Umbilical cord (tissue), 2 donors: ENCODE results near the gene NBPF11. TPM values are rescaled to one million over a fixed set of nuclear protein-coding genes. Genes with fewer than 3 reads are reported as not detected.
"Not testable (repeated sequence)": the region's sequence is repeated elsewhere in the genome, so short reads cannot be mapped to it uniquely, and the experiment has no call there.

Experiments used
- DNase-seq: peaks from one replicate; pipeline ENCODE4 v3.0.0-alpha.2; 2015; ENCODE audit warnings: low spot score
- total RNA-seq: library from RNA; depleted of rRNA; stranded (reverse); fragments of >200 nt; gene quantifications from one replicate; pipeline ENCODE4 v1.2.3, GENCODE V29; 2014; ENCODE audit warnings: low replicate concordance; ENCODE audit not compliant: insufficient read depth

The NBPF11 gene
- total RNA-seq, 1 donor from 2014 or later: 12.8 TPM

- not testable (repeated sequence) for DNase-seq
Measured at GRCh38 chr1:148150014-148150413, 2.1 kb downstream of the NBPF11 start.

- DNase-seq: not testable (repeated sequence)
Measured at GRCh38 chr1:148149050-148149815, 2.8 kb downstream of the NBPF11 start.

DNA sequence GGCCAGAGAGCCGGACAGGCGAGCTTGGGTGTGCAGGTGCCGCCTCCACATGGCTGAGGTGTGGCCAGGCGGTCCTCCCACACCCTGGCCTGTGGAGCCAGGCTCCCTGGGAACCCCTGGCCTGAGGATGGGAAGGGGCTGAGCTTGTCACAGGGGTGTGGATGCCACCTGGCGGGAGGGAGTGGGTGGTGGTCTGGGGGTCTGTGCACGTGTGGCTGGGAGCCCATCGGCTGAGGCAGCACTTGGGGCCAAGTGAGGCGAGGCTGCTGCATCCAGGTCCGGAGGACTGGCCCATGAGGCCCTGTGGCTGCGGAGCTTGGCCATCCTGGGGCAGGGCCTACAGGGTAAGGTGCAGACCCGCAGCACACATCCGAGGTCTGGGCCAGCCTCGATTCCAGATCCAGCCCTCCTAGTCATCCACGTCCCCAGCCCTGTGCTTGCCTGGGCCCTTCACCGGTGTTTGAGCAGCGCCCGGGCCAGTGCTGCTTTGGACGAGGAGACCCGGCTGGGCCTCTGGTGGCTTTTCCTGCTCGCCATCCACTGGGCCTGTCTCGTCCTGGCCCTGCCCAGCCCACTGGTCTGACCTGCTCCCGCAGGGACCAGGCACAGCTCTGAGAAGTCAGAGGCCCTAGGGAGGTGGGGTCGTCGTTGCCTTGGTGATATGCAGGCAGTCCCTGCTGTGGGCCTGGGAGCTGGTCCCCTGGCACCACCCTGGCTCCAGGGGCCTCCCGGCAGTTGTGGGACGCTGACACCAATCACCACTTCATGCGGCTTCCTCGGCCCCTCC, 4.8 kb downstream of the NBPF11 start:
- DNase-seq: not testable (repeated sequence)

GRCh38 chr1:148146191-148146997, 5.7 kb downstream of the NBPF11 start:
- DNase-seq: not testable (repeated sequence)

- DNase-seq: not testable (repeated sequence)
Measured at GRCh38 chr1:148143223-148143622, 8.9 kb downstream of the NBPF11 start.

DNA sequence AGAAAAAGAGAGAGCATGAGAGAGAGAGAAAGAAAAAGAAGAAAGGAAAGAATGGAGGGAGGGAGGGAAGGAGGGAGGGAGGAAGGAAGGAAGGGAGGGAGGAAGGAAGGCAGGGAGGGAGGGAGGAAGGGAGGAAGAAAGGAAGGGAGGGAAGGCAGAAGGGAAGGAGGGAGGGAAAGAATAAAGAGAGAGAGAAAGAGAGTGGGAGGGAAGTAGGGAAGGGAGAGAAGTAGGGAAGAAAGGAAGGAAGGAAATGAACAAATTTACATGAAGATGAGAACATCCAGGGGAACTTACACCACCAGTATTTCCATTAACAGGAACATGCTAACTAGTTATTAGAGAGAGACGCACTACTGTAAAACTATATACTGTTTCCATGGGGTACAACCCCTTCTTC, 10.1 kb downstream of the NBPF11 start:
- DNase-seq: not testable (repeated sequence)

DNA sequence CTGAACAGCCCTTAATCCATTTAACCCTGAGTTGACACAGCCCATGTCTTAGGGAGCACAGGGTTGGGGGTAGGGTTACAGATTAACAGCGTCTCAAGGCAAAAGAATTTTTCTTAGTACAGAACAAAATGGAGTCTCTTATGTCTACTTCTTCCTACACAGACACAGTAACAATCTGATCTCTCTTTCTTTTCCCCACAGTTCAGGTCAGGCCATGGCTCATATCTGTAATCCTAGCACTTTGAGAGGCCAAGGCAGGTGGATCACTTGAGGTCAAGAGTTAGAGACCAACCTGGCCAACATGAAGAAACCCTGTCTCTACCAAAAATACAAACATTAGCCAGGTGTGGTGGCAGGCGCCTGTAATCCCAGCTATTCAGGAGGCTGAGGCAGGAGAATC, 13.5 kb downstream of the NBPF11 start:
- DNase-seq: not testable (repeated sequence)

DNA sequence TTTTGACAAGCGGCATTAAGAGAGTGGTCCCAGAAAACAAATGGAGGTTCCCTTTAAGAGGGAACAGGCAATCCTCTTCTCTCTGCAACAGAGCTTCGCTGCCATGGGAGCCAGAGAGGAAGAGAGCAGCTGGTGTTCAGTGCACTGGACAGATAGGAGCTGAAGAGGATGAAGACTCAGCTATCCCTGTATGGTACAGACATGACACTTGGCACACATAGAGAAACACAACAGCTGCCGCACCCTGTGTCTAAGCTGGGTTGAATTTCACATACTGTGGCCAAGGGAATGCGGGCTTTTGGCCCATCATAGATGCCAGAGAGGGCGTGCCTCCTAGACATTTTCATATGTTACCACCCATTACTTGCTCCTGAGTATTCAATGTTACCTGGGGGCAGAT, 29.7 kb downstream of the NBPF11 start:
- DNase-seq: not testable (repeated sequence)

DNA sequence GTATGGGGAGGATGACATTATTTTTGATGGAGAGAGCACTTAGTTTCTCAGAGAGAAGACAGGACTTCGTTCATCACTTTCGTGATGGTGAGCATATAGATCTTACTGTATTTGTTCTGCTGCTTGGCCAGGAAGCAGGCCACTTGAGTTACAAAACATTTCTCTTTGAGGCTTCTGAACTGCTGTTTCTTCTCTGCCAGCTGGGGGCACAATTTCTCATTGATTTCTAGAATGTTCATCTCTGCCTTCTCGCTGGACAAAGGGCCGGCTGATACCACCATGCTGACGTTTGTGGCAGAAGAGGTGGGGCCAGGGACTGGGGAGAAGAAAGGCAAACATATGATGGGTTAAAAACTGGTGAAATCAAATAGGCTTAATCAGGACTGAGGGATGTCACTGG, 31.7 kb downstream of the NBPF11 start:
- peak; percentile 0 for DNase-seq

DNA sequence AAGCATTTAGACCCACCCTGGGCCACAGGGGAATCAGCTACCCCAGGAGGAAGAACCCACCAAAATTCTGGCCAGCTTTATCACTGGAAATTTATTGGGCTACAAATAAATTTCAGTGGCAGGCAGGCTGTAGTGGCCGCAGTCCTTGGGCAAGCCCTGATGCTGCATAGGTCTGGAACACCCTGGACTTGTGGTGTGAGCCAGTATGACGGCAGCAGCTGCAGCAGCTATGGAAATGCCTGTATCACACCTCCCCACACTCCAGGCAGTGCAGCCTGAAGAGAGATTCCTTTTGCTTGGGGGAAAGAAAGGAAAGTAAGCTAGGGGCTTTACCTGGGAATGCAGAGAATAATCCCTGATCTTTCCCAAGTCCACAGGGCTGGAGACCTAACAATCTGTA, 56.3 kb downstream of the NBPF11 start:
- DNase-seq: not testable (repeated sequence)

DNA sequence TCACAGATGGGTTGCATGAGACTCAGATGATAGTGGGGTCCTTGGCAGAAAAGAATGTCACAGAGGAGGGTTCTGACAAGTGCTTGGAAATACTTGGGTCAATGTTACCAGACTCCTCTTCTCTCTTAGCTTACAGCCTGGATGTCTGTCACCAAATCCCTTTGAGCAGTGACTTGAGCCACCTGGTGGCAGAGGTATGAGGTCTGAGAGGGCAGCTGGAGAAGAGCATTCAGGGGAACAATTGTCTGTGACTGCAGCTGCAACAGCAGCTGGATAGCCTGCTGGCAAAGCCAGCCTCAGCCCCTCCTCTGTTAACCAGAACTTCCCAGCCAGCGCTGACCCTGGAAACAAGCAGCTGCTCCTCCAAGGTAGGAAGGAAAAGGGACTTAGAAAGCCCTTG, 65.9 kb downstream of the NBPF11 start:
- not testable (repeated sequence) for DNase-seq

- not testable (repeated sequence) for DNase-seq
Measured at GRCh38 chr1:148081205-148081604, 70.9 kb downstream of the NBPF11 start.

- DNase-seq: not testable (repeated sequence)
Measured at GRCh38 chr1:148078632-148079519, 73.2 kb downstream of the NBPF11 start.

DNA sequence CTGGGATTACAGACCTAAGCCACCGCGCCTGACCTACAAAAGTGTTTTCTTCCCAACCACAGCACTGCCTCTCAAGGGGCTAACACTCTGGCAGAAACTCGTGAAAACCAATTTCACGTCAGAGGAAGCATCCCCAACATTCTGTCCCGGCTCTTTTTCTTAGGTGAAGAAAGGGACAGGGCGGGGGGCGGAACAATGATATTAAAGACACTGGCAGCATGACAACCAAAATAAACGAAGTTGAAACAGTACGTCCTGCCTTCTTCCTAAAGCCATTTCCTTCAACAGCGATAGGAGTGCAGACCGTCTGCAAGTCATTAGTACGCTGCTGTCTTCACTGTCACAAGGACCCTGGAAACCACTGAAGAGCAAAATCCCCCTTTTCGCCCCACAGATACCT, 74.0 kb downstream of the NBPF11 start:
- not testable (repeated sequence) for DNase-seq

DNA sequence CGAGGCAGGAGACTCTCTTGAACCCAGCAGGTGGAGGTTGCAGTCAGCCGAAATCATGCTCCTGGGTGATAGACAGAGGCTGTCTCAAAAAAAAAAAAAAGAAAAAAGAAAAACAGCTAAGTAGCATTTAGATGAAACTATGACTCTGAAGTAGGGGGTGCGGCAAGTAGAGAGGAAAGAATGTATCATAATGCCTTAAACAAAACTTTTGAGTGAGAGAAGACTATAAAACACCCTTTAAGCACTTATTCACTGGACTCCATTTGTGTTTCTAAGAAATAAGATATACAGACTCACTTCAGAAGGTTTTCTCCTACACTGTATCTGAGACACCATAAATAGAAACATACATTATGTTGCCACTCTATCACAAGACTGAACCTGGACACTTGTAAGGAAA, 74.6 kb downstream of the NBPF11 start:
- not testable (repeated sequence) for DNase-seq

- not testable (repeated sequence) for DNase-seq
Measured at GRCh38 chr1:148073392-148073791, 78.7 kb downstream of the NBPF11 start.

DNA sequence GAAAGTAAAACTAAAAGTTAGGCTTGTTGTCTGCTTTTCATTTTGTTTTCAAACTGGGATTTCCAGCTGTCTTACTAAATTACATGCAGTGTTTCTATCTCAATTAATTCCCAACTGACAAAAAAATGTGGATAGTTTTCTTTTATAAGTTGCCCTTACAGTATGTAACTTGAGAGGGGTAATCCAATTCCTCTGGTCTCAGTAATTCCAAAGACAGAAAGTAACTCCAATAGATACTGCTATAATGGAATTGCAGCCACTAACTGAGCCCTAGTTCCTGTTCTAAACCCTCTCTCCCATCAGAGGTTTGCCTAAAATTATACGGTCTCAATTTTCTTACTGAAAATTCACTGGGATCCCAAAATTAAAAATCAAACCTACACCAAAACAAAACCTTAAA, 83.5 kb downstream of the NBPF11 start:
- DNase-seq: not testable (repeated sequence)

- not testable (repeated sequence) for DNase-seq
Measured at GRCh38 chr1:148068201-148068600, 83.9 kb downstream of the NBPF11 start.

DNA sequence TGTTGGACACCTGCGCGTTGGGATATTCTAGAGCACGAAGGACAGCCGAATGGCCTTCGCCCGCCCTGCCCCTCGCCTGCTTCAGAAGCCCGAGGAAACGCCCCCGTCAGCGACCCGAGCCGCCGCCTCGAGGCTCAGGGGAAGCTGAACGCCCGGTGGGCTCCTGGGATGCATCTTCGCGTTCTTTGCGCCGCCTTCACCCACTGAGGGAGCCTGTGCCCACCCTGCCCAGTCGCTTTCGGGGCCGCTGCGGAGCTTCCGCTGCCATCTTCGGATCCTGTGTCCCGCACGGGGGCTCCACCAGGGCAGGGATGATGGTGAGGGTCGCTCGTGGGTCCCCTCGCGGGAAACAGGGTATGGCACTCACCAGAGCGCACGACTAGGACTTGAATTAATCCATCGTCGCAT, 91.8 kb downstream of the NBPF11 start:
- not testable (repeated sequence) for DNase-seq

DNA sequence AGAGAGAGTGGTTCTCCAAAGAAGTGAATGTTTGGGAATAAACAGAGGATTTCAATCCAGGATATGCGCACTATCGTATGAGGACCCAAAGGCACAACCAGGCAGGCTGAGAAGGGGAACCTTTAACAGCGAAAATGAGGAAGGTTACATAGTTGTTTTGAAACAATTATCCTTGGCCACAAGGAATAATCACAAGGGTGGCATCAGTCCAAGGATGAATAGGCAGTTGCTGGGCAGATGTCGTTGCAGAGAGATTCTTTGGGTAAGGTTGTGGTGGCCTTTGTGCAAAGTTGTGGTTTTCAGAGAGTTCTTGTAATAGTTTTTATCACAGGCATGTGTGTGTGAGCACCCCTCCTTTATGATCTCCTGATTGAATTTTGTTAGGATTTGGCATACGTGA, 94.7 kb downstream of the NBPF11 start:
- not testable (repeated sequence) for DNase-seq
